Measurements from ENCODE around the gene EHHADH.
A peak's percentile ranks its signal among the peaks of the same experiment; 100 is the strongest.

EHHADH gene

GRCh38 chr3:185270262-185270955 is 16.6 kb upstream of the EHHADH start:
- Histone ChIP-seq H3K27me3 (replicated peaks in 2 of 5; ENCODE audit: control insufficient read depth in 4 of 5, insufficient read depth in 5 of 5, low read length in 4 of 5) (peaks cover 0 to 19% (median 3%) of the 10 kb centered on the region in 5 experiments), H3K4me3 (ENCODE audit: control insufficient read depth in 1 of 7, extremely low read depth in 1 of 7, insufficient read depth in 4 of 7, low read depth in 2 of 7, low read length in 6 of 7) (no peak overlapping the region), H3K4me1 (ENCODE audit: control extremely low read depth in 1 of 4, control insufficient read depth in 4 of 4, insufficient read depth in 4 of 4, low read length in 3 of 4) (no peaks in the 10 kb centered on the region), H3K27ac (ENCODE audit: insufficient read depth in 1 of 2, low read depth in 1 of 2, low read length in 2 of 2, poor library complexity in 1 of 2, severe bottlenecking in 2 of 2) (no peak overlapping the region), H3K36me3 (ENCODE audit: control insufficient read depth in 4 of 4, insufficient read depth in 4 of 4, low read length in 3 of 4) (no peaks in the 10 kb centered on the region), H3K9me3 (ENCODE audit: control extremely low read depth in 1 of 5, control insufficient read depth in 4 of 5, insufficient read depth in 2 of 5, low read depth in 1 of 5, low read length in 4 of 5) (no peaks in the 10 kb centered on the region)
- ChIA-PET CTCF (interaction anchor here (1.4 to 1.6 kb wide), 2 partner anchors 16 to 19 kb away, joined by 3 read pairs; partner anchors contain the start of gene EHHADH), POLR2A (no interaction called here)
- peak; percentile 25 to 48 (median 46) for DNase-seq
- 95% methylated on average over 2 of the region's 4 CpGs for WGBS (ENCODE audit: insufficient coverage)

GRCh38 chr3:185268194-185268962 is 14.5 kb upstream of the EHHADH start:
- ChIA-PET POLR2A (no interaction called here), CTCF (interaction anchor here (1.1 kb wide), 2 partner anchors 12 to 41 kb away, joined by 3 to 4 read pairs; no protein-coding TSS in a partner anchor)
- H3K9me3 ChIP-seq (ENCODE audit: control extremely low read depth in 1 of 5, control insufficient read depth in 4 of 5, insufficient read depth in 2 of 5, low read depth in 1 of 5, low read length in 4 of 5) = no peaks in the 10 kb centered on the region
- no peak overlapping the region for H3K27ac ChIP-seq (ENCODE audit: insufficient read depth in 1 of 2, low read depth in 1 of 2, low read length in 2 of 2, poor library complexity in 1 of 2, severe bottlenecking in 2 of 2)
- H3K4me1 ChIP-seq (ENCODE audit: control extremely low read depth in 1 of 4, control insufficient read depth in 4 of 4, insufficient read depth in 4 of 4, low read length in 3 of 4) = no peaks in the 10 kb centered on the region
- H3K36me3 ChIP-seq (ENCODE audit: control insufficient read depth in 4 of 4, insufficient read depth in 4 of 4, low read length in 3 of 4) = no peaks in the 10 kb centered on the region
- WGBS (ENCODE audit: insufficient coverage) = 83% methylated on average over 1 of the region's 2 CpGs
- peaks cover 0 to 19% (median 2%) of the 10 kb centered on the region in 5 experiments for H3K27me3 ChIP-seq (replicated peaks in 2 of 5; ENCODE audit: control insufficient read depth in 4 of 5, insufficient read depth in 5 of 5, low read length in 4 of 5)
- no peak for DNase-seq
- no peak overlapping the region for H3K4me3 ChIP-seq (ENCODE audit: control insufficient read depth in 1 of 7, extremely low read depth in 1 of 7, insufficient read depth in 4 of 7, low read depth in 2 of 7, low read length in 6 of 7)

- H3K36me3 ChIP-seq (ENCODE audit: control insufficient read depth in 4 of 4, insufficient read depth in 4 of 4, low read length in 3 of 4) = no peaks in the 10 kb centered on the region
- no peak overlapping the region for H3K4me3 ChIP-seq (ENCODE audit: control insufficient read depth in 1 of 7, extremely low read depth in 1 of 7, insufficient read depth in 4 of 7, low read depth in 2 of 7, low read length in 6 of 7)
- no peaks in the 10 kb centered on the region for H3K9me3 ChIP-seq (ENCODE audit: control extremely low read depth in 1 of 5, control insufficient read depth in 4 of 5, insufficient read depth in 2 of 5, low read depth in 1 of 5, low read length in 4 of 5)
- H3K27ac ChIP-seq (ENCODE audit: insufficient read depth in 1 of 2, low read depth in 1 of 2, low read length in 2 of 2, poor library complexity in 1 of 2, severe bottlenecking in 2 of 2) = no peak overlapping the region
- POLR2A ChIA-PET = no interaction called here
- no peak for DNase-seq
- CTCF ChIA-PET = interaction anchor here (0.9 kb wide), 1 partner anchor 109 kb away, joined by 3 read pairs; no protein-coding TSS in a partner anchor
- H3K27me3 ChIP-seq (replicated peaks in 2 of 5; ENCODE audit: control insufficient read depth in 4 of 5, insufficient read depth in 5 of 5, low read length in 4 of 5) = peaks cover 0 to 13% (median 2%) of the 10 kb centered on the region in 5 experiments
- WGBS (ENCODE audit: insufficient coverage) = 100% methylated on average over 2 of the region's 3 CpGs
- H3K4me1 ChIP-seq (ENCODE audit: control extremely low read depth in 1 of 4, control insufficient read depth in 4 of 4, insufficient read depth in 4 of 4, low read length in 3 of 4) = no peaks in the 10 kb centered on the region
Observed at GRCh38 chr3:185267193-185267592, 13.3 kb upstream of the EHHADH start.

- Histone ChIP-seq H3K27me3 (replicated peaks in 2 of 5; ENCODE audit: control insufficient read depth in 4 of 5, insufficient read depth in 5 of 5, low read length in 4 of 5) (peaks cover 0 to 2% (median 0%) of the 10 kb centered on the region in 5 experiments), H3K4me3 (ENCODE audit: control insufficient read depth in 1 of 7, extremely low read depth in 1 of 7, insufficient read depth in 4 of 7, low read depth in 2 of 7, low read length in 6 of 7) (no peak overlapping the region), H3K9me3 (ENCODE audit: control extremely low read depth in 1 of 5, control insufficient read depth in 4 of 5, insufficient read depth in 2 of 5, low read depth in 1 of 5, low read length in 4 of 5) (peaks cover 0 to 2% (median 0%) of the 10 kb centered on the region in 5 experiments), H3K27ac (ENCODE audit: insufficient read depth in 1 of 2, low read depth in 1 of 2, low read length in 2 of 2, poor library complexity in 1 of 2, severe bottlenecking in 2 of 2) (no peak overlapping the region), H3K36me3 (ENCODE audit: control insufficient read depth in 4 of 4, insufficient read depth in 4 of 4, low read length in 3 of 4) (no peaks in the 10 kb centered on the region), H3K4me1 (ENCODE audit: control extremely low read depth in 1 of 4, control insufficient read depth in 4 of 4, insufficient read depth in 4 of 4, low read length in 3 of 4) (no peaks in the 10 kb centered on the region)
- 96% methylated on average over 18 of the region's 25 CpGs for WGBS (ENCODE audit: insufficient coverage)
- POLR2A ChIA-PET = no interaction called here
- DNase-seq = no peak
- CTCF ChIA-PET = no interaction called here
Observed at GRCh38 chr3:185264849-185265553, 11.2 kb upstream of the EHHADH start.

- WGBS (ENCODE audit: insufficient coverage) = no CpG with 5 or more reads among the region's 4 CpGs
- ChIA-PET POLR2A (no interaction called here), CTCF (no interaction called here)
Observed at GRCh38 chr3:185263423-185263822, 9.6 kb upstream of the EHHADH start.

GRCh38 chr3:185257334-185257733 is 3.5 kb upstream of the EHHADH start:
- no peak for DNase-seq
- no peaks in the 10 kb centered on the region for H3K36me3 ChIP-seq (ENCODE audit: control insufficient read depth in 4 of 4, insufficient read depth in 4 of 4, low read length in 3 of 4)
- peaks cover 0 to 3% (median under 1%) of the 10 kb centered on the region in 4 experiments for H3K4me1 ChIP-seq (ENCODE audit: control extremely low read depth in 1 of 4, control insufficient read depth in 4 of 4, insufficient read depth in 4 of 4, low read length in 3 of 4)
- 100% methylated on average over 1 of the region's 1 CpG for WGBS (ENCODE audit: insufficient coverage)
- no peaks in the 10 kb centered on the region for H3K27me3 ChIP-seq (replicated peaks in 2 of 5; ENCODE audit: control insufficient read depth in 4 of 5, insufficient read depth in 5 of 5, low read length in 4 of 5)
- H3K9me3 ChIP-seq (ENCODE audit: control extremely low read depth in 1 of 5, control insufficient read depth in 4 of 5, insufficient read depth in 2 of 5, low read depth in 1 of 5, low read length in 4 of 5) = peaks cover 0 to 6% (median 0%) of the 10 kb centered on the region in 5 experiments
- ChIA-PET POLR2A (no interaction called here), CTCF (interaction anchor here (0.6 kb wide), 1 partner anchor 383 kb away, joined by 3 read pairs; no protein-coding TSS in a partner anchor)
- no peak overlapping the region for H3K27ac ChIP-seq (ENCODE audit: insufficient read depth in 1 of 2, low read depth in 1 of 2, low read length in 2 of 2, poor library complexity in 1 of 2, severe bottlenecking in 2 of 2)
- H3K4me3 ChIP-seq (ENCODE audit: control insufficient read depth in 1 of 7, extremely low read depth in 1 of 7, insufficient read depth in 4 of 7, low read depth in 2 of 7, low read length in 6 of 7) = no peak overlapping the region

More at GRCh38 chr3:185263423-185263822, 9.6 kb upstream of the EHHADH start:
- no peaks in the 10 kb centered on the region for H3K27me3 ChIP-seq (replicated peaks in 2 of 5; ENCODE audit: control insufficient read depth in 4 of 5, insufficient read depth in 5 of 5, low read length in 4 of 5)
- H3K27ac ChIP-seq (ENCODE audit: insufficient read depth in 1 of 2, low read depth in 1 of 2, low read length in 2 of 2, poor library complexity in 1 of 2, severe bottlenecking in 2 of 2) = no peak overlapping the region
- no peak for DNase-seq
- no peaks in the 10 kb centered on the region for H3K36me3 ChIP-seq (ENCODE audit: control insufficient read depth in 4 of 4, insufficient read depth in 4 of 4, low read length in 3 of 4)
- H3K4me1 ChIP-seq (ENCODE audit: control extremely low read depth in 1 of 4, control insufficient read depth in 4 of 4, insufficient read depth in 4 of 4, low read length in 3 of 4) = no peaks in the 10 kb centered on the region
- peaks cover 0 to 6% (median 0%) of the 10 kb centered on the region in 5 experiments for H3K9me3 ChIP-seq (ENCODE audit: control extremely low read depth in 1 of 5, control insufficient read depth in 4 of 5, insufficient read depth in 2 of 5, low read depth in 1 of 5, low read length in 4 of 5)
- no peak overlapping the region for H3K4me3 ChIP-seq (ENCODE audit: control insufficient read depth in 1 of 7, extremely low read depth in 1 of 7, insufficient read depth in 4 of 7, low read depth in 2 of 7, low read length in 6 of 7)
